GM12873 (cell line): ENCODE measurements around the gene MYL4.

Source experiments
- CTCF ChIP-seq: IDR thresholded peaks from 2 replicates; pipeline ENCODE4 v1.5.1; 2012; ENCODE audit warnings: low read depth, mild to moderate bottlenecking, moderate library complexity, low read length, control low read depth; ENCODE audit not compliant: insufficient read depth; ENCODE audit errors: missing control alignments

Gene MYL4

GRCh38 chr17:47235923-47236322, 26.8 kb downstream of the MYL4 start:
- no peak for TF ChIP-seq CTCF

GRCh38 chr17:47237841-47238240, 28.7 kb downstream of the MYL4 start:
- no peak for TF ChIP-seq CTCF

GRCh38 chr17:47238321-47239010, 29.3 kb downstream of the MYL4 start:
- TF ChIP-seq CTCF = no peak

- TF ChIP-seq CTCF = no peak
These were observed 30.4 kb downstream of the MYL4 start for GRCh38 chr17:47239619-47239966.

- no peak for TF ChIP-seq CTCF
These were observed 31.0 kb downstream of the MYL4 start for GRCh38 chr17:47239967-47240651.

GRCh38 chr17:47240806-47241205, 31.7 kb downstream of the MYL4 start:
- TF ChIP-seq CTCF = no peak

GRCh38 chr17:47242648-47243047, 33.5 kb downstream of the MYL4 start:
- no peak for TF ChIP-seq CTCF
